GM23338 (cell line): Measurements from ENCODE around the gene MMP19. TPM values are rescaled to one million over a fixed set of nuclear protein-coding genes. Genes with fewer than 3 reads are reported as not detected.

Source experiments
- ATAC-seq: fragments of 200-7000 bp; cut with Tn5 transposase; 3 replicates; pipeline ENCODE4 v1.9.1; 2020
- DNase-seq: peaks from one replicate; pipeline ENCODE4 v3.0.0-alpha.2; 2015; ENCODE audit warnings: low spot score
- H2AFZ ChIP-seq: fragments of 200-600 bp; sonication (generic); 2 replicates; pipeline ENCODE4 v1.8.0; 2016; ENCODE audit warnings: antibody characterized with exemption, mild to moderate bottlenecking, moderate library complexity
- H3F3A ChIP-seq: fragments of 200-600 bp; sonication (generic); replicated peaks from 2 replicates; pipeline ENCODE4 v1.8.0; 2017; ENCODE audit warnings: antibody characterized with exemption, mixed run types, low read depth
- H3K27ac ChIP-seq: fragments of 200-600 bp; sonication (generic); 2 replicates; pipeline ENCODE4 v1.6.1; 2016; ENCODE audit warnings: low read depth
- H3K27me3 ChIP-seq: fragments of 200-600 bp; sonication (generic); 2 replicates; pipeline ENCODE4 v1.8.0; 2016; ENCODE audit warnings: mild to moderate bottlenecking, mixed run types, moderate library complexity; ENCODE audit not compliant: insufficient read depth
- H3K36me3 ChIP-seq: fragments of 200-600 bp; sonication (generic); 2 replicates; pipeline ENCODE4 v1.8.0; 2016; ENCODE audit warnings: mild to moderate bottlenecking; ENCODE audit not compliant: insufficient read depth
- H3K4me1 ChIP-seq: fragments of 200-600 bp; sonication (generic); 2 replicates; pipeline ENCODE4 v1.8.0; 2016; ENCODE audit warnings: mild to moderate bottlenecking, moderate library complexity; ENCODE audit not compliant: insufficient read depth
- H3K4me2 ChIP-seq: fragments of 200-600 bp; sonication (generic); 2 replicates; pipeline ENCODE4 v1.7.1; 2017; ENCODE audit warnings: mixed run types
- H3K4me3 ChIP-seq: fragments of 200-600 bp; sonication (generic); 2 replicates; pipeline ENCODE4 v1.6.1; 2016; ENCODE audit warnings: mixed run types
- H3K79me2 ChIP-seq: fragments of 200-600 bp; sonication (generic); replicated peaks from 2 replicates; pipeline ENCODE4 v1.8.0; 2017; ENCODE audit warnings: mild to moderate bottlenecking; ENCODE audit not compliant: insufficient read depth
- H3K9me2 ChIP-seq: fragments of 200-600 bp; sonication (generic); 2 replicates; pipeline ENCODE4 v1.8.0; 2017; ENCODE audit not compliant: insufficient read depth
- H4K20me1 ChIP-seq: fragments of 200-600 bp; sonication (generic); replicated peaks from 2 replicates; pipeline ENCODE4 v1.8.0; 2017; ENCODE audit warnings: mild to moderate bottlenecking; ENCODE audit not compliant: insufficient read depth
- H3K27ac Mint-ChIP-seq: 2 replicates; pipeline ENCODE4 v1.8.0; 2020; ENCODE audit warnings: inconsistent platforms, mild to moderate bottlenecking, moderate library complexity, mixed read lengths
- H3K27me3 Mint-ChIP-seq: 3 replicates; pipeline ENCODE4 v1.8.0; 2022; ENCODE audit warnings: low read depth, mild to moderate bottlenecking, moderate library complexity, mixed read lengths, inconsistent platforms; ENCODE audit not compliant: insufficient read depth, poor library complexity
- H3K36me3 Mint-ChIP-seq: 3 replicates; pipeline ENCODE4 v1.8.0; 2021; ENCODE audit warnings: low read depth, mild to moderate bottlenecking, inconsistent platforms, moderate library complexity, mixed read lengths
- H3K4me1 Mint-ChIP-seq: 3 replicates; pipeline ENCODE4 v1.8.0; 2020; ENCODE audit warnings: mild to moderate bottlenecking, inconsistent platforms, mixed read lengths
- H3K4me3 Mint-ChIP-seq: 3 replicates; pipeline ENCODE4 v1.8.0; 2021; ENCODE audit warnings: moderate library complexity, mild to moderate bottlenecking, inconsistent platforms, mixed read lengths
- H3K9me3 Mint-ChIP-seq: 3 replicates; pipeline ENCODE4 v1.8.0; 2020; ENCODE audit warnings: moderate library complexity, mild to moderate bottlenecking, inconsistent platforms, mixed read lengths
- JUNB ChIP-seq: IDR thresholded peaks from one replicate; pipeline ENCODE4 v1.6.1; 2016; ENCODE audit warnings: antibody characterized with exemption; ENCODE audit not compliant: unreplicated experiment
- POLR2AphosphoS5 ChIP-seq: IDR thresholded peaks from 2 replicates; pipeline ENCODE4 v1.6.1; 2016; ENCODE audit warnings: antibody characterized with exemption, low read depth
- ZNF331 ChIP-seq: fragments of 250-450 bp; sonication (Bioruptor Pico); IDR thresholded peaks from 2 replicates; pipeline ENCODE4 v1.5.0; 2020; ENCODE audit warnings: low read depth, mild to moderate bottlenecking, moderate library complexity
- polyA plus RNA-seq: library from polyadenylated mRNA; unstranded; fragments of >200 nt; fragmentation: Nextera tagmentation; extraction: Ambion mirVana; gene quantifications from 2 replicates; pipeline ENCODE4 v1.2.1, GENCODE V29; 2016
- total RNA-seq: library from RNA; depleted of rRNA; stranded (reverse); fragments of >200 nt; shearing (Covaris generic); gene quantifications from 2 replicates; pipeline ENCODE4 v1.2.3, GENCODE V29; 2014
- TF ChIP-seq, protein P1 (sequence below): IDR thresholded peaks from 2 replicates; pipeline ENCODE4 v1.6.1; 2016; ENCODE audit warnings: antibody characterized with exemption
- TF ChIP-seq, protein P2 (sequence below), 2 experiments: fragments of 200-600 bp in 1 of 2; sonication (generic) in 1 of 2; conservative IDR thresholded peaks; 2 replicates each; pipeline versions ENCODE4 v1.5.1 to v1.6.1; 2016 to 2017; ENCODE audit warnings: antibody characterized with exemption in 2 of 2, low read depth in 2 of 2, mild to moderate bottlenecking in 2 of 2, moderate library complexity in 1 of 2
- TF ChIP-seq, protein P3 (sequence below): IDR thresholded peaks from one replicate; pipeline ENCODE4 v1.6.1; 2018; ENCODE audit warnings: antibody characterized with exemption; ENCODE audit not compliant: unreplicated experiment
- TF ChIP-seq, protein P4 (sequence below): fragments of 250-450 bp; sonication (Bioruptor Pico); IDR thresholded peaks from 2 replicates; pipeline ENCODE4 v1.5.0; 2020; ENCODE audit warnings: mild to moderate bottlenecking, moderate library complexity

MMP19 gene
- total and polyA plus RNA-seq, 2 experiments from 2014 or later: 1.4 to 1.5 TPM

DNA sequence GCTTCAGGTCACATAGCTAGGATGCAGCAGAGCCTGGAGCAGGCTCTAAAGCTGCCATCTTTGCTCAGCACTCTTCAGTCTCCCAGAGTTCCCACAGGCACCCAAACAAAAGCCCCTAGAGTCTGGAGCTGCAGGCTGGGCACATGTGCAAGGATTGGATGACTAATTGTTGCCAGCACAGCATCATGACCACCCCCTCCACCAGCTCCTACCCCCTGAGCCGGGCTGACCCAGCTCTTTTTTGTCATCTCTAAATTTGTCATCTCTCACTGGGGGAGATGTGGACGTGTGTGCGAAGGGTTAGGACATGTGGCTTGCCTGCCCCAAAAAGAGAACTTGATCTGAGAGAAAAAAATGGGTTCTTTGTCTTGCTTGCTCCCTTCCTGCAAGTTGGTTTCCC lies 4.3 kb upstream of the MMP19 start (continued):
- no peak for TF ChIP-seq ZNF331 (CRISPR knock-in tag)
- TF ChIP-seq, protein P1, sequence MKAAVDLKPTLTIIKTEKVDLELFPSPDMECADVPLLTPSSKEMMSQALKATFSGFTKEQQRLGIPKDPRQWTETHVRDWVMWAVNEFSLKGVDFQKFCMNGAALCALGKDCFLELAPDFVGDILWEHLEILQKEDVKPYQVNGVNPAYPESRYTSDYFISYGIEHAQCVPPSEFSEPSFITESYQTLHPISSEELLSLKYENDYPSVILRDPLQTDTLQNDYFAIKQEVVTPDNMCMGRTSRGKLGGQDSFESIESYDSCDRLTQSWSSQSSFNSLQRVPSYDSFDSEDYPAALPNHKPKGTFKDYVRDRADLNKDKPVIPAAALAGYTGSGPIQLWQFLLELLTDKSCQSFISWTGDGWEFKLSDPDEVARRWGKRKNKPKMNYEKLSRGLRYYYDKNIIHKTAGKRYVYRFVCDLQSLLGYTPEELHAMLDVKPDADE: no peak
- TF ChIP-seq, protein P2, sequence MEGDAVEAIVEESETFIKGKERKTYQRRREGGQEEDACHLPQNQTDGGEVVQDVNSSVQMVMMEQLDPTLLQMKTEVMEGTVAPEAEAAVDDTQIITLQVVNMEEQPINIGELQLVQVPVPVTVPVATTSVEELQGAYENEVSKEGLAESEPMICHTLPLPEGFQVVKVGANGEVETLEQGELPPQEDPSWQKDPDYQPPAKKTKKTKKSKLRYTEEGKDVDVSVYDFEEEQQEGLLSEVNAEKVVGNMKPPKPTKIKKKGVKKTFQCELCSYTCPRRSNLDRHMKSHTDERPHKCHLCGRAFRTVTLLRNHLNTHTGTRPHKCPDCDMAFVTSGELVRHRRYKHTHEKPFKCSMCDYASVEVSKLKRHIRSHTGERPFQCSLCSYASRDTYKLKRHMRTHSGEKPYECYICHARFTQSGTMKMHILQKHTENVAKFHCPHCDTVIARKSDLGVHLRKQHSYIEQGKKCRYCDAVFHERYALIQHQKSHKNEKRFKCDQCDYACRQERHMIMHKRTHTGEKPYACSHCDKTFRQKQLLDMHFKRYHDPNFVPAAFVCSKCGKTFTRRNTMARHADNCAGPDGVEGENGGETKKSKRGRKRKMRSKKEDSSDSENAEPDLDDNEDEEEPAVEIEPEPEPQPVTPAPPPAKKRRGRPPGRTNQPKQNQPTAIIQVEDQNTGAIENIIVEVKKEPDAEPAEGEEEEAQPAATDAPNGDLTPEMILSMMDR (conservative IDR thresholded peaks at IDR 0.05; ENCODE audit: low read depth in 2 of 2): no peak
- TF ChIP-seq, protein P3, sequence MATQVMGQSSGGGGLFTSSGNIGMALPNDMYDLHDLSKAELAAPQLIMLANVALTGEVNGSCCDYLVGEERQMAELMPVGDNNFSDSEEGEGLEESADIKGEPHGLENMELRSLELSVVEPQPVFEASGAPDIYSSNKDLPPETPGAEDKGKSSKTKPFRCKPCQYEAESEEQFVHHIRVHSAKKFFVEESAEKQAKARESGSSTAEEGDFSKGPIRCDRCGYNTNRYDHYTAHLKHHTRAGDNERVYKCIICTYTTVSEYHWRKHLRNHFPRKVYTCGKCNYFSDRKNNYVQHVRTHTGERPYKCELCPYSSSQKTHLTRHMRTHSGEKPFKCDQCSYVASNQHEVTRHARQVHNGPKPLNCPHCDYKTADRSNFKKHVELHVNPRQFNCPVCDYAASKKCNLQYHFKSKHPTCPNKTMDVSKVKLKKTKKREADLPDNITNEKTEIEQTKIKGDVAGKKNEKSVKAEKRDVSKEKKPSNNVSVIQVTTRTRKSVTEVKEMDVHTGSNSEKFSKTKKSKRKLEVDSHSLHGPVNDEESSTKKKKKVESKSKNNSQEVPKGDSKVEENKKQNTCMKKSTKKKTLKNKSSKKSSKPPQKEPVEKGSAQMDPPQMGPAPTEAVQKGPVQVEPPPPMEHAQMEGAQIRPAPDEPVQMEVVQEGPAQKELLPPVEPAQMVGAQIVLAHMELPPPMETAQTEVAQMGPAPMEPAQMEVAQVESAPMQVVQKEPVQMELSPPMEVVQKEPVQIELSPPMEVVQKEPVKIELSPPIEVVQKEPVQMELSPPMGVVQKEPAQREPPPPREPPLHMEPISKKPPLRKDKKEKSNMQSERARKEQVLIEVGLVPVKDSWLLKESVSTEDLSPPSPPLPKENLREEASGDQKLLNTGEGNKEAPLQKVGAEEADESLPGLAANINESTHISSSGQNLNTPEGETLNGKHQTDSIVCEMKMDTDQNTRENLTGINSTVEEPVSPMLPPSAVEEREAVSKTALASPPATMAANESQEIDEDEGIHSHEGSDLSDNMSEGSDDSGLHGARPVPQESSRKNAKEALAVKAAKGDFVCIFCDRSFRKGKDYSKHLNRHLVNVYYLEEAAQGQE: no peak

DNA sequence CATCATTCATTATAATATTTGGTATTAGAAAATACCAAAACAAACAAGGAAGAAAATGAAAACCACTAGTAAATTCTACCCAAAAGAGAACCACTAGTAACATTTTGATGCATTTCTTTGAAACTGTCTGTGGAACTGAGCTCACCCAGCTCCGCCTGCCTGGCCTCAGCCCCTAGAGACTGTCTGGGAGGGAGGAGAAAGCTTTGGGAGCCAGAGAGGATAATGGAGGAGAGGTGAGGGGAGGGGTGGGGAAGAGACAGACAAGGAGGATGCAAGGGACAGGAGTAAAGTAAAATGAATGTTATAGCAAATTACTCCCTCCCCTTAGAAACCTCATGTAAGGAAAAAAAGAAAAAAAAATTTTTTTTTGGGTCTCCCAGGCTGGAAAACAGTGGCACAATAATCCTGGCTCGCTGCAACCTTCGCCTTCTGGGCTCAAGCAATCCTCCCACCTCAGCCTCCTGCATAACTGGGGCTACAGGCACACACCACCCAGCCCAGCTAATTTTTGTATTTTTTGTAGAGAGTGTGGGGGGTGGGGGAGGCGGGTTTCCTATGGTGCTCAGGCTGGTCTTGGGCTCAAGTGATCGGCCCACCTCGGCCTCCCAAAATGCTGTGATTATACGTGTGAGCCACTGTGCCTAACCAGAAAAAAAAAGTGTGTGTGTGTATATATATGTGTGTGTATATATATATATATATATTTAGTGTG lies 3.2 kb upstream of the MMP19 start:
- Mint-ChIP-seq H3K4me1 (peaks cover 30% of the 10 kb centered on the region), H3K4me3 (no peak overlapping the region), H3K27ac (no peak overlapping the region), H3K36me3 (no peaks in the 10 kb centered on the region; the same call in 1 of the 3 replicates), H3K27me3 (peaks cover 17% of the 10 kb centered on the region), H3K9me3 (no peaks in the 10 kb centered on the region)
- Histone ChIP-seq H4K20me1 (no peaks in the 10 kb centered on the region), H3K27me3 (no peaks in the 10 kb centered on the region), H3F3A (0 out of 2 replicates have a peak, but pooled peaks cover 3% of the 10 kb centered on the region), H3K4me1 (peaks cover 8% of the 10 kb centered on the region; the same call in 1 of the 2 replicates), H3K4me3 (no peak overlapping the region), H3K27ac (no peak overlapping the region), H3K4me2 (no peak overlapping the region), H3K79me2 (no peaks in the 10 kb centered on the region), H3K9me2 (peaks cover 4% of the 10 kb centered on the region; the same call in 1 of the 2 replicates), H3K36me3 (no peaks in the 10 kb centered on the region), H2AFZ (peak overlapping the region; percentile 59; the same call in 1 of the 2 replicates)
- ATAC-seq (no peak), DNase-seq (no peak)
- TF ChIP-seq POLR2AphosphoS5 (no peak), ZNF331 (CRISPR knock-in tag) (no peak), JUNB (no peak)
- TF ChIP-seq, protein P4, sequence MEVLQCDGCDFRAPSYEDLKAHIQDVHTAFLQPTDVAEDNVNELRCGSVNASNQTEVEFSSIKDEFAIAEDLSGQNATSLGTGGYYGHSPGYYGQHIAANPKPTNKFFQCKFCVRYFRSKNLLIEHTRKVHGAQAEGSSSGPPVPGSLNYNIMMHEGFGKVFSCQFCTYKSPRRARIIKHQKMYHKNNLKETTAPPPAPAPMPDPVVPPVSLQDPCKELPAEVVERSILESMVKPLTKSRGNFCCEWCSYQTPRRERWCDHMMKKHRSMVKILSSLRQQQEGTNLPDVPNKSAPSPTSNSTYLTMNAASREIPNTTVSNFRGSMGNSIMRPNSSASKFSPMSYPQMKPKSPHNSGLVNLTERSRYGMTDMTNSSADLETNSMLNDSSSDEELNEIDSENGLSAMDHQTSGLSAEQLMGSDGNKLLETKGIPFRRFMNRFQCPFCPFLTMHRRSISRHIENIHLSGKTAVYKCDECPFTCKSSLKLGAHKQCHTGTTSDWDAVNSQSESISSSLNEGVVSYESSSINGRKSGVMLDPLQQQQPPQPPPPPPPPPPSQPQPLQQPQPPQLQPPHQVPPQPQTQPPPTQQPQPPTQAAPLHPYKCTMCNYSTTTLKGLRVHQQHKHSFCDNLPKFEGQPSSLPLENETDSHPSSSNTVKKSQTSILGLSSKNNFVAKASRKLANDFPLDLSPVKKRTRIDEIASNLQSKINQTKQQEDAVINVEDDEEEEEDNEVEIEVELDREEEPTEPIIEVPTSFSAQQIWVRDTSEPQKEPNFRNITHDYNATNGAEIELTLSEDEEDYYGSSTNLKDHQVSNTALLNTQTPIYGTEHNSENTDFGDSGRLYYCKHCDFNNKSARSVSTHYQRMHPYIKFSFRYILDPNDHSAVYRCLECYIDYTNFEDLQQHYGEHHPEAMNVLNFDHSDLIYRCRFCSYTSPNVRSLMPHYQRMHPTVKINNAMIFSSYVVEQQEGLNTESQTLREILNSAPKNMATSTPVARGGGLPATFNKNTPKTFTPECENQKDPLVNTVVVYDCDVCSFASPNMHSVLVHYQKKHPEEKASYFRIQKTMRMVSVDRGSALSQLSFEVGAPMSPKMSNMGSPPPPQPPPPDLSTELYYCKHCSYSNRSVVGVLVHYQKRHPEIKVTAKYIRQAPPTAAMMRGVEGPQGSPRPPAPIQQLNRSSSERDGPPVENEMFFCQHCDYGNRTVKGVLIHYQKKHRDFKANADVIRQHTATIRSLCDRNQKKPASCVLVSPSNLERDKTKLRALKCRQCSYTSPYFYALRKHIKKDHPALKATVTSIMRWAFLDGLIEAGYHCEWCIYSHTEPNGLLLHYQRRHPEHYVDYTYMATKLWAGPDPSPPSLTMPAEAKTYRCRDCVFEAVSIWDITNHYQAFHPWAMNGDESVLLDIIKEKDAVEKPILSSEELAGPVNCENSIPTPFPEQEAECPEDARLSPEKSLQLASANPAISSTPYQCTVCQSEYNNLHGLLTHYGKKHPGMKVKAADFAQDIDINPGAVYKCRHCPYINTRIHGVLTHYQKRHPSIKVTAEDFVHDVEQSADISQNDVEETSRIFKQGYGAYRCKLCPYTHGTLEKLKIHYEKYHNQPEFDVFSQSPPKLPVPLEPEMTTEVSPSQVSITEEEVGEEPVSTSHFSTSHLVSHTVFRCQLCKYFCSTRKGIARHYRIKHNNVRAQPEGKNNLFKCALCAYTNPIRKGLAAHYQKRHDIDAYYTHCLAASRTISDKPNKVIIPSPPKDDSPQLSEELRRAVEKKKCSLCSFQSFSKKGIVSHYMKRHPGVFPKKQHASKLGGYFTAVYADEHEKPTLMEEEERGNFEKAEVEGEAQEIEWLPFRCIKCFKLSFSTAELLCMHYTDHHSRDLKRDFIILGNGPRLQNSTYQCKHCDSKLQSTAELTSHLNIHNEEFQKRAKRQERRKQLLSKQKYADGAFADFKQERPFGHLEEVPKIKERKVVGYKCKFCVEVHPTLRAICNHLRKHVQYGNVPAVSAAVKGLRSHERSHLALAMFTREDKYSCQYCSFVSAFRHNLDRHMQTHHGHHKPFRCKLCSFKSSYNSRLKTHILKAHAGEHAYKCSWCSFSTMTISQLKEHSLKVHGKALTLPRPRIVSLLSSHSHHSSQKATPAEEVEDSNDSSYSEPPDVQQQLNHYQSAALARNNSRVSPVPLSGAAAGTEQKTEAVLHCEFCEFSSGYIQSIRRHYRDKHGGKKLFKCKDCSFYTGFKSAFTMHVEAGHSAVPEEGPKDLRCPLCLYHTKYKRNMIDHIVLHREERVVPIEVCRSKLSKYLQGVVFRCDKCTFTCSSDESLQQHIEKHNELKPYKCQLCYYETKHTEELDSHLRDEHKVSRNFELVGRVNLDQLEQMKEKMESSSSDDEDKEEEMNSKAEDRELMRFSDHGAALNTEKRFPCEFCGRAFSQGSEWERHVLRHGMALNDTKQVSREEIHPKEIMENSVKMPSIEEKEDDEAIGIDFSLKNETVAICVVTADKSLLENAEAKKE: no peak
- TF ChIP-seq, protein P2 (conservative IDR thresholded peaks at IDR 0.05; ENCODE audit: low read depth in 2 of 2): no peak
